Activated CD4-positive, alpha-beta T cell treated with anti-CD3 and anti-CD28 coated beads for 24 hours (primary cell): Measurements from ENCODE around the gene HTR7.
A peak's percentile ranks its signal among the peaks of the same experiment; 100 is the strongest.

ENCODE experiments used
- DNase-seq, 2 donors: peaks; one replicate each; pipeline ENCODE4 v3.0.0-alpha.2; 2020; ENCODE audit warnings: low read depth in 2 of 2

HTR7 gene

GRCh38 chr10:90804354-90804753 is 53.5 kb downstream of the HTR7 start:
- no peak for DNase-seq

GRCh38 chr10:90801608-90802007 is 56.2 kb downstream of the HTR7 start:
- DNase-seq, result no peak

- DNase-seq, result no peak
These were observed 57.5 kb downstream of the HTR7 start for GRCh38 chr10:90800232-90800796.

- no peak for DNase-seq
These were observed 58.7 kb downstream of the HTR7 start for GRCh38 chr10:90799172-90799571.

- DNase-seq, result no peak
These were observed 59.4 kb downstream of the HTR7 start for GRCh38 chr10:90798482-90798881.

GRCh38 chr10:90790422-90790821 is 67.4 kb downstream of the HTR7 start:
- no peak for DNase-seq

- no peak for DNase-seq
These were observed 68.9 kb downstream of the HTR7 start for GRCh38 chr10:90788968-90789367.

- DNase-seq, result no peak
These were observed 69.7 kb downstream of the HTR7 start for GRCh38 chr10:90788199-90788491.

- DNase-seq, result peak; percentile 4 to 10
These were observed 70.2 kb downstream of the HTR7 start for GRCh38 chr10:90787393-90788198.

- DNase-seq, result no peak
These were observed 72.1 kb downstream of the HTR7 start for GRCh38 chr10:90785782-90786181.

- no peak for DNase-seq
These were observed 73.1 kb downstream of the HTR7 start for GRCh38 chr10:90784771-90785170.

- DNase-seq, result no peak
These were observed 77.4 kb downstream of the HTR7 start for GRCh38 chr10:90780488-90780887.

GRCh38 chr10:90779548-90779947 is 78.3 kb downstream of the HTR7 start:
- no peak for DNase-seq

GRCh38 chr10:90777621-90778020 is 80.2 kb downstream of the HTR7 start:
- DNase-seq, result no peak

GRCh38 chr10:90775351-90776028 is 82.3 kb downstream of the HTR7 start:
- no peak for DNase-seq

GRCh38 chr10:90769946-90770841 is 87.6 kb downstream of the HTR7 start:
- no peak for DNase-seq

GRCh38 chr10:90751107-90751997 is 106.5 kb downstream of the HTR7 start:
- peak; percentile 11 to 18 for DNase-seq

GRCh38 chr10:90746829-90747228 is 111.0 kb downstream of the HTR7 start:
- DNase-seq, result no peak

GRCh38 chr10:90745565-90745964 is 112.3 kb downstream of the HTR7 start:
- no peak for DNase-seq

- no peak for DNase-seq
These were observed 114.5 kb downstream of the HTR7 start for GRCh38 chr10:90743291-90743690.

- no peak for DNase-seq
These were observed 115.8 kb downstream of the HTR7 start for GRCh38 chr10:90741926-90742565.
